ENCODE measurements around the gene NOX5.
"Not testable (repeated sequence)": the region's sequence is repeated elsewhere in the genome, so short reads cannot be mapped to it uniquely, and the experiment has no call there.

Gene NOX5

GRCh38 chr15:69014454-69014853 is at the start of gene NOX5:
TSS of gene NOX5 (plus strand) at chr15:69014695. CDS start at chr15:69014736, 41 bp downstream.
- DNase-seq (ENCODE audit: low spot score), result no peak

GRCh38 chr15:68966996-68967395 is 47.5 kb upstream of the NOX5 start:
- DNase-seq (ENCODE audit: low spot score), result no peak

GRCh38 chr15:68967948-68968347 is 46.5 kb upstream of the NOX5 start:
- DNase-seq (ENCODE audit: low spot score), result no peak

DNA sequence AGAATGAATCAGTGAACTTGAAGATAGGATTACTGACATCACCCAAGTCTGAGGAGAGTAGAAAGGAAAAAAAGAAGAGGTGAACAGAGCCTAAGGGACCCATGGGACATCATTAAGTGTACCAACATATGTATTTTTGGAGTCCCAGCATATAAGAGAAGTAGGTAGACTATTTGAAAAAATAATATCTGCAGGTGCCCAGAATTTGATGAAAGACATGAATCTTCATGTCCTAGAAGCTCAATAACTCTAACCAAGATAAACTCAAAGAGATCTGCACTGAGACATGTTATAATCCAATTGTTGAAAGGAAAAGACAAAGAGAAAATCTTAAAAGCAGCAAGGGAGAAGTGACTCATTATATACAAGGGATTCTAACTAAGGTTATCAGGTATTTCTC is 45.2 kb upstream of the NOX5 start:
- no peak for DNase-seq (ENCODE audit: low spot score)

- DNase-seq (ENCODE audit: low spot score), result no peak
These were observed 42.1 kb upstream of the NOX5 start for GRCh38 chr15:68972201-68973065.

GRCh38 chr15:68975651-68976160 is 38.8 kb upstream of the NOX5 start:
- not testable (repeated sequence) for DNase-seq (ENCODE audit: low spot score)

- not testable (repeated sequence) for DNase-seq (ENCODE audit: low spot score)
These were observed 37.1 kb upstream of the NOX5 start for GRCh38 chr15:68977426-68977825.

- no peak for DNase-seq (ENCODE audit: low spot score)
These were observed 35.5 kb upstream of the NOX5 start for GRCh38 chr15:68979006-68979405.

GRCh38 chr15:68979816-68980215 is 34.7 kb upstream of the NOX5 start:
- no peak for DNase-seq (ENCODE audit: low spot score)

DNA sequence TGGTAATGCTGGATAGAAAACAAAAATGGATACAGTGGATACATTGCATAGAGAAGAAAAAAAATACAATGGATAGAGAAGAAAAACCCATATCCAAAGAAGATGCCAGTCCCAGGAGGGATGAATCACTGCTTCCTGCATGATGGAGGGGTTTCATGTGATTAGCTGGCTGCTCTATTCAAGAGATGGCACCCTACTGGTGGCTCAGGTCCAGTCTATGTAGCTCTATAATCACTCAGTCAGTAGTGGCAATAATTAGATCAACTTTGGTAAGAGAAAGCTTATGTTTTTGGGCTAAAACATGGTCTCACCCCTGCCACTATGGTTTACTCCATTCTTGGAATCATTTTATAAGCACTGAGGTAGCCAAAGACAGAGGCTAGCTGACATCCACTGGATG is 33.7 kb upstream of the NOX5 start:
- no peak for DNase-seq (ENCODE audit: low spot score)

DNA sequence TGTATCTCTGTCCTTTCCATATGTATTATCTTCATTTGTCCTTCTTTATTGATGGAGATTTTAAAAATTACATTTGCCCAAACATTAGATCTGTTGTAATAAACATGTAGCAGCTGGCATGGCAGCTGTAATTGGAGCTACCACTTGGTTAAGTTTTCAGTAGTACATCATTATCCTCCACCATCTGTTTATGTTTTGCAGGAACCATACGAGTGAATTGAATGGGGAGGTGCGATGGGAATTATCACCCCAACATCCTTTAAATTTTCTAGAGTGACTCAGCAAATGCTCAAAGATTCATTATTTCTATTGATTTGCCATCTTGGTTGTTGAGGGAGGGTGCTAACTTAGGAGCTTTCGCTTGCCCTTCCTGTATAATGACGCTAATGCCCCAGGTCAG is 32.6 kb upstream of the NOX5 start:
- DNase-seq (ENCODE audit: low spot score), result no peak

- DNase-seq (ENCODE audit: low spot score), result no peak
These were observed 31.4 kb upstream of the NOX5 start for GRCh38 chr15:68982976-68983563.

- DNase-seq (ENCODE audit: low spot score), result no peak
These were observed 30.5 kb upstream of the NOX5 start for GRCh38 chr15:68983961-68984481.

DNA sequence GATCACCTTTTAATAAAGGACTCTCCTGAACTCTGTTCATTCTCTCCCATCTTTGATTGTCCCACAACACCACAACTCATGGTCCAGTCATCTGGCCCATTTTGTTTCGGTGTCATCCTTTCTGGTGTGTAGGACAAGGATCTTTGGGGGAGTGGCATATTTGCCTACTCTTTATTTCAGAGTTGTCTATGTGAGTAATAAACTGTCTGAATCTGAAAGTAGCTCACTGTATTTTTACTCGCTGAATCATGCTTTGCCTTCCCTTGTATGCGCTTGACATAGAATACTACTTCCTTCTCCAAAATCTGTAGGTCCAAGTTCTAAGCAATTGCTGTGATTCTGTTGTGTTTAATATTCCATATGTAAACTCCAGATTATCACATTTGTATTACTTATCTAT is 29.9 kb upstream of the NOX5 start:
- DNase-seq (ENCODE audit: low spot score), result no peak

DNA sequence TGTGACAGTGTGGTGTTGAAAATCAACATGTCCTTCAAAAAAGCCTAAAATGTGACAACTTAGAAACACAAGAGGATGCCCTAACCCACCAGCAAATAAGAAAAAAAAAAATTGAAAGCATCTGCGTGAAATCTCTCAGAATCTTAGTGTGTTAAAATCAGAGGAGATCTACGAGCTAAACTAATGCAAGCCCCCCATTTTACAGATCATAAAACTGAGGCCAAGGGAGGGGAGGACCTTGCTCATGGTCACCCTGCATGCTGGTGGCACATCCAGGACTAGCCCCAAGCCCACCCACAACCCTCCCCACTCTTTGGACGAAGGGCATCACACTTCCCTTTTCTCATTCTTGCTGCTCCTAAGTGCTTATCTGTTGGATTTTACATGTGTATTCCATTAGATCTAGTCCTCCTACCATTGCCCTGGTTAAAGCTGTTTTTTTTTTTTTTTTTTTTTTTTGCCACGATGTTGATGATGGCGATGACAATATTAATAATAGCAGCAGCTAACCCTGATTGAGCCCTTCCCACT is 29.1 kb upstream of the NOX5 start:
- no peak for DNase-seq (ENCODE audit: low spot score)

DNA sequence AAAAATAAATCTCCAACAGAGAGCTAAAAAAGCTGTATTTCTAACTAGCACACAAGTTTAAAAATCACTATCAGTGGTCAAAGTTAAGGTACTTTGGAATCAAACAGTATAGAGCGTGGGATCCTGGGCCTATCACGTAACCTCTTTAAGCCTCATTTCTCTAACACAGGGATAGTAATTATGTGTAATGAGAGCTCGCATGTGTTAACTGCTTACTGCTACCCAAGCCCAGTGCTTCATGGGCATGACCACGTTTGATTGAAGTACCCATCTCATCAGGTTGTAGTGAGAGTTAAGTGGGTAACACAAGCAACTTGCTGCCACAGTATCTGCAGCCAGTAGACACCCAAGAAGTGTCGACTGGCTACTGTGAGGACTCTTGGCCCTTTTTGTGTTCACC is 28.2 kb upstream of the NOX5 start:
- no peak for DNase-seq (ENCODE audit: low spot score)

- no peak for DNase-seq (ENCODE audit: low spot score)
These were observed 27.4 kb upstream of the NOX5 start for GRCh38 chr15:68987120-68987519.

- no peak for DNase-seq (ENCODE audit: low spot score)
These were observed 26.8 kb upstream of the NOX5 start for GRCh38 chr15:68987676-68988075.

DNA sequence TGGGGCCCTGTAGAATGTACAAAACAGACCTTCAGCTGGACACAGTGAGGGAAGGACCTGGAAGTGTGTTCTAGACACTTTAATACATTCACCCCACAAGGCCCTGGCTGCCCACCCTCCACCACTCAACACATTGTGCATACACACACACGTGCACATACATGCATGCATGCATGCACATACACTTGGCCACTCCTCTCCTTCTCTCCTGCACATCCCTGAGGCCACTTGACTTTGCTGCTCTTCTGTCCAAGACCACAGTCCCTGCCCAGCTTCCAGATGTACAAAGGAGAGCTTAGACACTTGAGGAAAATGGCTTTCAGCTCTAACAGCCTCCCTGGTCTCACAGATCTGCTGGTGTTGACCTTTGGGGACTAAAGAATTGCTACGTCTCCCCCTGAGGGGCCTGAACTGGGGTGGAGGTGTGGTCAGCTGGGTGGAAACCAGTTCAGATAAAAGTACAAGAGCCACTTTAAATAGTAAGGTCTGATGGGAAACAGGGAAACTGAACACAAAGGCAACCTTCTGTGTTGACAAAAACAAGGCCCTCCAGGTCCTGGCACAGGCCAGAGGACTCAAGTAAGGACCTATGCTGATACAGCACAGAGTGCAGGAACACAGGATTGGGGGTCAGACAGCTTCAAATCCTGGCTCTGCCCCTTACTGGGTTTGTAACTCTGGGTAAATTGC is 24.8 kb upstream of the NOX5 start:
- DNase-seq (ENCODE audit: low spot score), result no peak

- DNase-seq (ENCODE audit: low spot score), result no peak
These were observed 24.1 kb upstream of the NOX5 start for GRCh38 chr15:68990231-68990991.

DNA sequence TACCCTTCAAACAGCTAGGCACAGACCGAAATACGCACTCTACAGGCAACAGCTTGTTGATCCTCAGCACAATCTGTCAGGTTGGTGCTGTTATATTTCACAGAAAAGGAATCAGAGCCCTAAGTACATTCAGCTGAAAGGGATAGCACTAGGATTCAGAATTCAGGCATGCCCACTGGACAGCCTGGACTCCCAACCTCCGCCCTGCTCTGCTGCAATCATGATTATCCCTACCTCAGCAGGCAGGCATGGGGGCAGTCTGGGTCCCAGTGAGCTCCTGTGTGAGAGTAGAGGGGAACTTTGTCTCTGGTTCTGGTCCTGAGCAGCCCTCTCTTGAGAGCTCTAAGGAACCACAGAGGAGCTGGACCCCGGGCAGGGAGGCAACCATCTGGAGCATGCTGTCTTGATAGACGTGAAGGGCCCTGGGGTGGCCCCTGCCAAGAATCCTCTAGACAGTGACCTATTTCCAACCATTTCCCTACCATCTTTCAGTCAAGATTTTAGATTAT is 23.4 kb upstream of the NOX5 start:
- no peak for DNase-seq (ENCODE audit: low spot score)
